MM.1S (cell line): ENCODE measurements around the gene DPP6.
"Not testable (repeated sequence)": the region's sequence is repeated elsewhere in the genome, so short reads cannot be mapped to it uniquely, and the experiment has no call there.

Source experiments
- DNase-seq: peaks from one replicate; pipeline ENCODE4 v3.0.0-alpha.2; 2015
- H2AFZ ChIP-seq: fragments of 300-600 bp; sonication (generic); 2 replicates; pipeline ENCODE4 v1.6.0; 2016; ENCODE audit warnings: antibody characterized with exemption, low read length
- H3F3A ChIP-seq: fragments of 300-600 bp; sonication (generic); 2 replicates; pipeline ENCODE4 v1.6.1; 2016; ENCODE audit warnings: mild to moderate bottlenecking, antibody characterized with exemption, low read length, moderate library complexity, mixed read lengths; ENCODE audit not compliant: insufficient read depth
- H3K27ac ChIP-seq: fragments of 300-600 bp; sonication (generic); 2 replicates; pipeline ENCODE4 v1.5.1; 2016; ENCODE audit warnings: mild to moderate bottlenecking, low read length
- H3K27me3 ChIP-seq: fragments of 300-600 bp; sonication (generic); replicated peaks from 2 replicates; pipeline ENCODE4 v1.6.0; 2016; ENCODE audit warnings: low read length; ENCODE audit not compliant: insufficient read depth
- H3K36me3 ChIP-seq: fragments of 300-600 bp; sonication (generic); replicated peaks from 2 replicates; pipeline ENCODE4 v1.6.1; 2016; ENCODE audit warnings: mild to moderate bottlenecking, low read length, mixed read lengths; ENCODE audit not compliant: insufficient read depth
- H3K4me1 ChIP-seq: fragments of 300-600 bp; sonication (generic); 2 replicates; pipeline ENCODE4 v1.6.1; 2016; ENCODE audit warnings: low read length, mixed read lengths
- H3K4me2 ChIP-seq: fragments of 300-600 bp; sonication (generic); 2 replicates; pipeline ENCODE4 v1.6.0; 2016; ENCODE audit warnings: low read depth, low read length
- H3K4me3 ChIP-seq: fragments of 300-600 bp; sonication (generic); 2 replicates; pipeline ENCODE4 v1.5.1; 2016; ENCODE audit warnings: low read length, mixed read lengths
- H3K79me2 ChIP-seq: fragments of 300-600 bp; sonication (generic); 2 replicates; pipeline ENCODE4 v1.6.1; 2016; ENCODE audit warnings: mixed run types, low read length, mixed read lengths
- H3K9ac ChIP-seq: fragments of 300-600 bp; sonication (generic); 2 replicates; pipeline ENCODE4 v1.6.1; 2016; ENCODE audit warnings: low read length, mixed read lengths
- H3K9me2 ChIP-seq: fragments of 300-600 bp; sonication (generic); replicated peaks from 2 replicates; pipeline ENCODE4 v1.6.1; 2016; ENCODE audit warnings: mild to moderate bottlenecking, low read length, mixed read lengths; ENCODE audit not compliant: insufficient read depth
- H3K9me3 ChIP-seq: fragments of 300-600 bp; sonication (generic); replicated peaks from 2 replicates; pipeline ENCODE4 v1.6.1; 2016; ENCODE audit warnings: mild to moderate bottlenecking, low read length, mixed read lengths; ENCODE audit not compliant: insufficient read depth
- H4K20me1 ChIP-seq: fragments of 300-600 bp; sonication (generic); 2 replicates; pipeline ENCODE4 v1.6.1; 2016; ENCODE audit warnings: mild to moderate bottlenecking, low read length, moderate library complexity, mixed read lengths; ENCODE audit not compliant: insufficient read depth
- EZH2 ChIP-seq: fragments of 300-600 bp; sonication (generic); optimal IDR thresholded peaks from 2 replicates; pipeline ENCODE3; 2017; ENCODE audit warnings: low read depth, mild to moderate bottlenecking, antibody characterized with exemption, low read length, mixed read lengths
- EZH2phosphoT487 ChIP-seq: fragments of 300-600 bp; sonication (generic); IDR thresholded peaks from 2 replicates; pipeline ENCODE4 v1.6.1; 2018; ENCODE audit warnings: antibody characterized with exemption, low read length
- TF ChIP-seq, protein P1 (sequence below): fragments of 300-600 bp; sonication (generic); IDR thresholded peaks from 2 replicates; pipeline ENCODE4 v1.5.1; 2016; ENCODE audit warnings: antibody characterized with exemption, low read length, mixed read lengths

Gene DPP6

GRCh38 chr7:154918741-154919140, 866.5 kb downstream of the DPP6 start:
- H3K9me3 ChIP-seq, result no peaks in the 10 kb centered on the region
- no peak overlapping the region for H3K4me2 ChIP-seq
- TF ChIP-seq, protein P1, sequence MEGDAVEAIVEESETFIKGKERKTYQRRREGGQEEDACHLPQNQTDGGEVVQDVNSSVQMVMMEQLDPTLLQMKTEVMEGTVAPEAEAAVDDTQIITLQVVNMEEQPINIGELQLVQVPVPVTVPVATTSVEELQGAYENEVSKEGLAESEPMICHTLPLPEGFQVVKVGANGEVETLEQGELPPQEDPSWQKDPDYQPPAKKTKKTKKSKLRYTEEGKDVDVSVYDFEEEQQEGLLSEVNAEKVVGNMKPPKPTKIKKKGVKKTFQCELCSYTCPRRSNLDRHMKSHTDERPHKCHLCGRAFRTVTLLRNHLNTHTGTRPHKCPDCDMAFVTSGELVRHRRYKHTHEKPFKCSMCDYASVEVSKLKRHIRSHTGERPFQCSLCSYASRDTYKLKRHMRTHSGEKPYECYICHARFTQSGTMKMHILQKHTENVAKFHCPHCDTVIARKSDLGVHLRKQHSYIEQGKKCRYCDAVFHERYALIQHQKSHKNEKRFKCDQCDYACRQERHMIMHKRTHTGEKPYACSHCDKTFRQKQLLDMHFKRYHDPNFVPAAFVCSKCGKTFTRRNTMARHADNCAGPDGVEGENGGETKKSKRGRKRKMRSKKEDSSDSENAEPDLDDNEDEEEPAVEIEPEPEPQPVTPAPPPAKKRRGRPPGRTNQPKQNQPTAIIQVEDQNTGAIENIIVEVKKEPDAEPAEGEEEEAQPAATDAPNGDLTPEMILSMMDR, result no peak
- H2AFZ ChIP-seq, result no peak overlapping the region
- no peaks in the 10 kb centered on the region for H3K9me2 ChIP-seq
- peaks cover 44% of the 10 kb centered on the region for H3K27me3 ChIP-seq
- DNase-seq, result no peak
- no peaks in the 10 kb centered on the region for H3K79me2 ChIP-seq
- H3F3A ChIP-seq, result no peaks in the 10 kb centered on the region
- H3K4me1 ChIP-seq, result no peaks in the 10 kb centered on the region
- no peaks in the 10 kb centered on the region for H3K36me3 ChIP-seq
- no peak overlapping the region for H3K9ac ChIP-seq
- no peaks in the 10 kb centered on the region for H4K20me1 ChIP-seq
- H3K27ac ChIP-seq, result no peak overlapping the region
- H3K4me3 ChIP-seq, result no peak overlapping the region

GRCh38 chr7:154919344-154920225, 867.4 kb downstream of the DPP6 start:
- peaks cover 48% of the 10 kb centered on the region for H3K27me3 ChIP-seq
- TF ChIP-seq EZH2, result no peak
- H3K27ac ChIP-seq, result no peak overlapping the region

GRCh38 chr7:154922472-154922871, 870.3 kb downstream of the DPP6 start:
- not testable (repeated sequence) for DNase-seq, H3K9me2 ChIP-seq, H2AFZ ChIP-seq

More at GRCh38 chr7:154919344-154920225, 867.4 kb downstream of the DPP6 start:
- Histone ChIP-seq H3F3A (no peaks in the 10 kb centered on the region), H3K9me3 (no peaks in the 10 kb centered on the region), H2AFZ (no peak overlapping the region), H3K79me2 (no peaks in the 10 kb centered on the region), H3K4me2 (no peak overlapping the region), H3K4me1 (no peaks in the 10 kb centered on the region), H4K20me1 (no peaks in the 10 kb centered on the region), H3K4me3 (no peak overlapping the region), H3K9ac (no peak overlapping the region), H3K9me2 (no peaks in the 10 kb centered on the region), H3K36me3 (no peaks in the 10 kb centered on the region)
- no peak for DNase-seq

GRCh38 chr7:154927624-154928125, 875.5 kb downstream of the DPP6 start:
- H3K9me2 ChIP-seq, result no peaks in the 10 kb centered on the region
- no peaks in the 10 kb centered on the region for H4K20me1 ChIP-seq
- TF ChIP-seq, protein P1, result peak; percentile 88
- no peak for TF ChIP-seq EZH2
- no peak for TF ChIP-seq EZH2phosphoT487
- H3K9me3 ChIP-seq, result no peaks in the 10 kb centered on the region
- no peak overlapping the region; the same call in 1 of the 2 replicates for H3K27ac ChIP-seq
- H3K36me3 ChIP-seq, result no peaks in the 10 kb centered on the region
- DNase-seq, result peak; percentile 93
- H2AFZ ChIP-seq, result peak overlapping the region; percentile 87
- H3K4me3 ChIP-seq, result peak overlapping the region; percentile 77
- H3K9ac ChIP-seq, result peak overlapping the region; percentile 34; the same call in 1 of the 2 replicates
- H3K79me2 ChIP-seq, result no peaks in the 10 kb centered on the region
- peaks cover 6% of the 10 kb centered on the region; the same call in 1 of the 2 replicates for H3F3A ChIP-seq
- no peaks in the 10 kb centered on the region for H3K4me1 ChIP-seq
- peak overlapping the region; percentile 96 for H3K4me2 ChIP-seq
- peaks cover 29% of the 10 kb centered on the region for H3K27me3 ChIP-seq

More at GRCh38 chr7:154922472-154922871, 870.3 kb downstream of the DPP6 start:
- not testable (repeated sequence) for H3K36me3 ChIP-seq, H3K4me1 ChIP-seq, H4K20me1 ChIP-seq, H3K27ac ChIP-seq, H3F3A ChIP-seq, H3K9ac ChIP-seq, H3K4me3 ChIP-seq, H3K79me2 ChIP-seq, H3K4me2 ChIP-seq, H3K9me3 ChIP-seq
- peaks cover 62% of the 10 kb centered on the region for H3K27me3 ChIP-seq
